ENCODE data around the gene SNX24. TPM values are rescaled to one million over a fixed set of nuclear protein-coding genes. Genes with fewer than 3 reads are reported as not detected.

Gene SNX24
- polyA plus RNA-seq, 4 donors, result 7.7 to 33.7 (median 27.2) TPM

DNA sequence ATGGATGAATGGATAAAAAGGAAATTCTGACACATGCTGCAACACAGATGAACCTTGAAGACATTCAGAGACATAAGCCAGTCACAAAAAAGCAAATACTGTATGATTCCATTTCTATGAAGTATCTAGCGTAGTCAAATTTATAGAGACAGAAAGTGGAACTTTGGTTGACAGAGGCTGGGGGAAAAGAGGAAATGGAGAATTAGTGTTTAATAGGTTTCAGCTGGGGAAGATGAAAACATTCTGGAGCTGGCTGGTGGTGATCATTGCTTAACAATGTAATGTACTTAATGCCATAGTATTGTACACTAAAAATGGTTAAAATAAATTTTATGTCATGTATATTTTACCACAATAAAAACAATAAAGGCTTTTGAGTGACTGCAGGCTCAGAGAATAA lies 166.9 kb downstream of the SNX24 start:
- Histone ChIP-seq H3K9me3 (ENCODE audit: control insufficient read depth in 2 of 2, insufficient read depth in 1 of 2, low read depth in 1 of 2, low read length in 1 of 2) (no peaks in the 10 kb centered on the region), H3K4me1 (ENCODE audit: control insufficient read depth in 3 of 3, insufficient read depth in 2 of 3, low read depth in 1 of 3, low read length in 2 of 3) (no peaks in the 10 kb centered on the region), H3K27me3 (ENCODE audit: control insufficient read depth in 3 of 3, insufficient read depth in 3 of 3, low read length in 3 of 3) (no peaks in the 10 kb centered on the region), H3K4me3 (ENCODE audit: low read depth in 1 of 3, low read length in 3 of 3) (no peak overlapping the region), H3K36me3 (ENCODE audit: control insufficient read depth in 3 of 3, insufficient read depth in 2 of 3, low read depth in 1 of 3, low read length in 3 of 3) (peaks cover 0 to 5% (median 0%) of the 10 kb centered on the region in 3 donors), H3K27ac (ENCODE audit: low read depth in 1 of 3, low read length in 2 of 3) (no peak overlapping the region)
- FAIRE-seq, result no peak
- WGBS, 3 donors, result 70 to 94% (median 94%) methylated on average over 1 of the region's 1 CpG
- DNase-seq, result no peak

DNA sequence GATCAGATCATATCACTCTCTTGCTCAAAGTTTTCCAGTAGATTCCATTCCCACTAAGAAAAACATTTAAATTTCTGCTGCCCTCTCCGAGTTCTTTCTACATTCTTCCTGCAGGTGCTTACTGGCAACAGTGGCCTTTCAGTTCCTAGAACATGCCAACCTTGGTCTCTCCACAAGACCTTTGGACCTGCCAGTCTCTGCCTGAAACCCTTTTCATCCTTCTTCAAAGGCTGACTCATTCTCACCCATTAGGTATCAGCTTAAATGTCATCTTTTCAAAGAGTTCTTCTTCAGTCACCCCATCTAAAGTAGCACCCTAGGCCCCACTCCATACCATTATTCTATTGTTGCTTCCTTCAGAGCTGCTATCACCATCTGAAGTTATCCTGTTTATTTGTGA lies 169.3 kb downstream of the SNX24 start:
- no peak overlapping the region for H3K4me3 ChIP-seq (ENCODE audit: low read depth in 1 of 3, low read length in 3 of 3)
- H3K27me3 ChIP-seq (ENCODE audit: control insufficient read depth in 3 of 3, insufficient read depth in 3 of 3, low read length in 3 of 3), result no peaks in the 10 kb centered on the region
- WGBS, 3 donors, result 5 to 65% (median 25%) methylated on average over 1 of the region's 1 CpG
- no peak overlapping the region for H3K27ac ChIP-seq (ENCODE audit: low read depth in 1 of 3, low read length in 2 of 3)
- no peaks in the 10 kb centered on the region for H3K4me1 ChIP-seq (ENCODE audit: control insufficient read depth in 3 of 3, insufficient read depth in 2 of 3, low read depth in 1 of 3, low read length in 2 of 3)
- H3K9me3 ChIP-seq (ENCODE audit: control insufficient read depth in 2 of 2, insufficient read depth in 1 of 2, low read depth in 1 of 2, low read length in 1 of 2), result no peaks in the 10 kb centered on the region
- DNase-seq, result peak in 1 of 2 donors; percentile 58
- peaks cover 0 to 3% (median 0%) of the 10 kb centered on the region in 3 donors for H3K36me3 ChIP-seq (ENCODE audit: control insufficient read depth in 3 of 3, insufficient read depth in 2 of 3, low read depth in 1 of 3, low read length in 3 of 3)
- no peak for FAIRE-seq

DNA sequence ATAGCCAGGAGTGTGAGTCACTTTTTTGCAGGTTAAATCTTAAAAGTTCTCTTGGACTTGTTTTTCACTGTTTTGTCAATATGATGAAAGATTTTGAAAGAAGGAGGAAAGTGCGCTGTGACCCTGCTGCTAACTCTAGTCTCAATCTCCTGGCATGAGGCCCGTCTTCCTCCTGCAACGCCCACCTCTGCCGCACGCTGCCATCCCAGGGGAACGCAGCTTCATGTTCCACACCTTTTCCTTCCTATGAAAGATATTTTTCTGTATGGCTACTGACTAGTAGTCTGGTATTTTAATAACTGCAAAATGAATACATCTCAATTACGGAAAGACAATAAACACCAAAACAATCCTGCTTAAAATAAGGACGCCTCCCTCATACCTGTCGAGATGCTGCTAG lies 182.8 kb downstream of the SNX24 start:
- H3K4me1 ChIP-seq (ENCODE audit: control insufficient read depth in 3 of 3, insufficient read depth in 2 of 3, low read depth in 1 of 3, low read length in 2 of 3), result no peaks in the 10 kb centered on the region
- H3K27me3 ChIP-seq (ENCODE audit: control insufficient read depth in 3 of 3, insufficient read depth in 3 of 3, low read length in 3 of 3), result no peaks in the 10 kb centered on the region
- FAIRE-seq (no peak), DNase-seq (no peak)
- H3K4me3 ChIP-seq (ENCODE audit: low read depth in 1 of 3, low read length in 3 of 3), result no peak overlapping the region
- 82 to 91% (median 85%) methylated on average over 9 of the region's 9 CpGs for WGBS, 3 donors
- peaks cover 0 to 6% (median 0%) of the 10 kb centered on the region in 3 donors for H3K36me3 ChIP-seq (ENCODE audit: control insufficient read depth in 3 of 3, insufficient read depth in 2 of 3, low read depth in 1 of 3, low read length in 3 of 3)
- H3K9me3 ChIP-seq (ENCODE audit: control insufficient read depth in 2 of 2, insufficient read depth in 1 of 2, low read depth in 1 of 2, low read length in 1 of 2), result no peaks in the 10 kb centered on the region
- H3K27ac ChIP-seq (ENCODE audit: low read depth in 1 of 3, low read length in 2 of 3), result no peak overlapping the region

DNA sequence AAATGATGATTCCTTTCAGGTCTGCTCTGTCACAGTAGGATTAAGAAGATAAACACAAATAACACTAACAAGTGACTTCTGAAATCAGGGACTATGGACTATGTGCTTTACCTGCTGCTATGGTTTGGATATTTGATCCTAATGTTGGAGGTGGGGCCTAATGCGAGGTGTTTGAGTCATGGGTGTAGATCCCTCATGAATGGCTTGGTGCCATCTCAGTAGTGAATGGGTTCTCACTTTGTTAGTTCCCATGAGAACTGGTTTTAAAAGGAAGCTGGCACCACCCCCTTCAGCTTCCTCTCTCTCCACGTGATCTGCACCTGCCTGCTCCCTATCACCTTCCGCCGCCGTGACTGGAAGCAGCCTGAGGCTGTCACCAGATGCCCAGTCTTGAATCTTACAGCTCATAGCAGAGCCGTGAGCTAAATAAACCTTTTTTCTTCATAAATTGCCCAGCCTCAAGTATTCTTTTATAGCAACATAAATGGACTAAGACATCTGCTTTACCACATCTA lies 187.8 kb downstream of the SNX24 start:
- H3K36me3 ChIP-seq (ENCODE audit: control insufficient read depth in 3 of 3, insufficient read depth in 2 of 3, low read depth in 1 of 3, low read length in 3 of 3), result peaks cover 0 to 2% (median 0%) of the 10 kb centered on the region in 3 donors
- H3K4me3 ChIP-seq (ENCODE audit: low read depth in 1 of 3, low read length in 3 of 3), result no peak overlapping the region
- no peak overlapping the region for H3K27ac ChIP-seq (ENCODE audit: low read depth in 1 of 3, low read length in 2 of 3)
- DNase-seq (peak in 1 of 2 donors; percentile 28), FAIRE-seq (no peak)
- 64 to 86% (median 80%) methylated on average over 6 of the region's 6 CpGs for WGBS, 3 donors
- H3K4me1 ChIP-seq (ENCODE audit: control insufficient read depth in 3 of 3, insufficient read depth in 2 of 3, low read depth in 1 of 3, low read length in 2 of 3), result peaks cover 0 to 6% (median 0%) of the 10 kb centered on the region in 3 donors
- peaks cover 0 to 35% (median 0%) of the 10 kb centered on the region in 3 donors for H3K27me3 ChIP-seq (ENCODE audit: control insufficient read depth in 3 of 3, insufficient read depth in 3 of 3, low read length in 3 of 3)
- H3K9me3 ChIP-seq (ENCODE audit: control insufficient read depth in 2 of 2, insufficient read depth in 1 of 2, low read depth in 1 of 2, low read length in 1 of 2), result no peaks in the 10 kb centered on the region

DNA sequence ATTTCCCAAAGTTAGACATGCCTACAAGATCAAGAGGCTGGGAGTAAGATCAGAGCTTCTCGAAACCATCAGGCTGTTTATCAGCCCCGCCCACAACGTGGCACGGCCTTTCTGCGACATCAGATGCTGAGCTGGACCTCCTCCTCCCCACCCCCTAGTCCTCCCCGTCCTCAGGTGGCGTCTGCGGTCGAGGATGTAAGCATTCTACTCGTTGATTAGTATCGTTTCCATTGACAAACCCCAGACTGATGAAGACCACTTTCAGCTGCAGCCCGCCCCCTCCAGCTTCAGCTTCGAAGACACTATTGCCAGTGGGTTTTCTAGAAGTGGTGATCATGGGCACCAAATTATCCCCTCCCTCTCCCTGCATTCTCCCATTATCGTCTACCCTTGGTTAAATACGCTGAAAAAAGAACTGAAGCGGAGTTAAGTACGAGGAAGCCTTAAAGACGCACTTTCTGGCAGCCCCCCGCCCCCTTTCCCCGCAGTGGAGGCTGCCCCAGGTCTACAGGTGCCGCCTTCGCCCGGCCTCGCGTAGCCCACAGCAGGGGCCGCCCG lies 190.0 kb downstream of the SNX24 start:
- no peaks in the 10 kb centered on the region for H3K9me3 ChIP-seq (ENCODE audit: control insufficient read depth in 2 of 2, insufficient read depth in 1 of 2, low read depth in 1 of 2, low read length in 1 of 2)
- peak overlapping the region in 2 of 3 donors; percentile 40 to 95 for H3K27ac ChIP-seq (ENCODE audit: low read depth in 1 of 3, low read length in 2 of 3)
- no peaks in the 10 kb centered on the region for H3K36me3 ChIP-seq (ENCODE audit: control insufficient read depth in 3 of 3, insufficient read depth in 2 of 3, low read depth in 1 of 3, low read length in 3 of 3)
- no peak for FAIRE-seq
- H3K4me1 ChIP-seq (ENCODE audit: control insufficient read depth in 3 of 3, insufficient read depth in 2 of 3, low read depth in 1 of 3, low read length in 2 of 3), result peaks cover 0 to 6% (median 0%) of the 10 kb centered on the region in 3 donors
- peak; percentile 46 to 80 for DNase-seq
- 0 to 2% (median 2%) methylated on average over 27 of the region's 27 CpGs for WGBS, 3 donors
- peak overlapping the region; percentile 76 to 91 (median 79) for H3K4me3 ChIP-seq (ENCODE audit: low read depth in 1 of 3, low read length in 3 of 3)
- peaks cover 0 to 40% (median 0%) of the 10 kb centered on the region in 3 donors for H3K27me3 ChIP-seq (ENCODE audit: control insufficient read depth in 3 of 3, insufficient read depth in 3 of 3, low read length in 3 of 3)

DNA sequence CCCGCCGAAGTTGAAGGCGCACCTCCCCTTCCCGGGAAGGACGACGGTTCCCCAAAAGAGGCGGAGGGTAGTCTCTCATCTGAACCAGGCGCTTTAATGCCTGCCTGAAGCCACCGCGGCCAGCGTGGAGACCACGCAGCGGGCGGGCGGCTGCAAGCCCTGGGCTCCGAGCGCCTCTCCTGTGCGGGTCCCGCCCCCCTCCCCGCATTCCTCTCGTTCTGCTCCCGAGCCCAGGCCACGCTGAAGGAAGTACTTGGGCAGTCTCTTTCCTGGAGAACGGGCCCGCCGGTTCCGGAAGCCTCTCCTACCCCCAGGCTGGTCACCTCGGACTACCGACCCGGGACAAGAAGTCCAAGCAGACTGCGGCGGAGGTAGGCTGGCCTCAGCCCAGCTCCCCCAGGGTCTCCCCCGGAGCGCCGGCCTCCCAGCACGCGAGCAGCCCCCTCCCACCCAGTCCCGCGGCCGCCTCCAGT lies 190.5 kb downstream of the SNX24 start:
- Histone ChIP-seq H3K4me1 (ENCODE audit: control insufficient read depth in 3 of 3, insufficient read depth in 2 of 3, low read depth in 1 of 3, low read length in 2 of 3) (peaks cover 0 to 6% (median 0%) of the 10 kb centered on the region in 3 donors), H3K36me3 (ENCODE audit: control insufficient read depth in 3 of 3, insufficient read depth in 2 of 3, low read depth in 1 of 3, low read length in 3 of 3) (no peaks in the 10 kb centered on the region), H3K27me3 (ENCODE audit: control insufficient read depth in 3 of 3, insufficient read depth in 3 of 3, low read length in 3 of 3) (peaks cover 0 to 40% (median 0%) of the 10 kb centered on the region in 3 donors), H3K4me3 (ENCODE audit: low read depth in 1 of 3, low read length in 3 of 3) (peak overlapping the region; percentile 76 to 91 (median 79)), H3K27ac (ENCODE audit: low read depth in 1 of 3, low read length in 2 of 3) (peak overlapping the region; percentile 40 to 96 (median 95)), H3K9me3 (ENCODE audit: control insufficient read depth in 2 of 2, insufficient read depth in 1 of 2, low read depth in 1 of 2, low read length in 1 of 2) (no peaks in the 10 kb centered on the region)
- FAIRE-seq (no peak), DNase-seq (peak; percentile 66 to 69)
- 0 to 1% (median 0%) methylated on average over 38 to 40 of the region's 40 CpGs for WGBS, 3 donors

DNA sequence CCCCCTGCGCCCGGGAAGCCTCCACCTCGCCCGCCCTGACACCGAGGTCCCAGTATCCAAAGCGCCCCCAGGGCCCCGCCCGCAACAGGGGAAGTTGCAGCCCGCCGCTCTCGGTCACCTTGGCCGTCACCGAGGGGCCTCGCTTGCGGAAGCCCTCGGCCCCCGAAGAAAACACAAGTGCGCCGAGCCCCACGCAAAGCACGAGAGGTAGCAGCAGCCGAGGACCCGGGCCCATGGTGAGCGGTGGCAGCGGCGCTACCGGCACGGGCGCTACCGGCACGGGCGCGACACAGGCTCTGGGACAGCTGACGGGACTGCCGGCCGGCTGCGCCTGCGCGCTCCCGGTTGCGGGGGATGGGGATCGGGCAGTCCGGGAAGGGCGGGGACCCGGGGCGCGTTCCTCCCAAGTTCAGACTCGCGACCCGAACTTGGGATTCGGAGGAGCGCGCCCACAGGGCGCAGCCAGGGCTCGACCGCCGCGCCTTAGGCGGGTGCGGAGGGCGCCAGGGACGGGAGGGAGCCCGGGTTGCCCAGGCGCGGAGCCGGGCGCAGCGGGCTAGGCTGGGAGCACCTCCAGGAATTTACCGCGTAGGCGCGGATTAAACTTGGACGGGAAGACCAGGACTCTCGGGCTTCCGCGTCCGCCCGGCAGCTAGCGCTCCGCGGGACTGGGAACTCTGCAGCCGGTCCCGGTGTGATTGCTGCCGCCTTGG lies 191.1 kb downstream of the SNX24 start, which contains the start of gene PPIC:
Gene PPIC (minus strand): TSS at position 335 of the 713 bp plus-strand sequence. CDS start 100 bp downstream, at position 235.
- H3K27ac ChIP-seq (ENCODE audit: low read depth in 1 of 3, low read length in 2 of 3), result peak within 1 kb of the TSS; percentile 50 to 96 (median 95)
- peaks cover 0 to 40% (median 0%) of the 10 kb centered on the region in 3 donors for H3K27me3 ChIP-seq (ENCODE audit: control insufficient read depth in 3 of 3, insufficient read depth in 3 of 3, low read length in 3 of 3)
- H3K36me3 ChIP-seq (ENCODE audit: control insufficient read depth in 3 of 3, insufficient read depth in 2 of 3, low read depth in 1 of 3, low read length in 3 of 3), result no peaks in the 10 kb centered on the region
- peak; percentile 90 to 93 for DNase-seq
- H3K4me3 ChIP-seq (ENCODE audit: low read depth in 1 of 3, low read length in 3 of 3), result peak within 1 kb of the TSS; percentile 76 to 91 (median 79)
- H3K4me1 ChIP-seq (ENCODE audit: control insufficient read depth in 3 of 3, insufficient read depth in 2 of 3, low read depth in 1 of 3, low read length in 2 of 3), result peaks cover 0 to 6% (median 0%) of the 10 kb centered on the region in 3 donors
- FAIRE-seq, result no peak
- no peaks in the 10 kb centered on the region for H3K9me3 ChIP-seq (ENCODE audit: control insufficient read depth in 2 of 2, insufficient read depth in 1 of 2, low read depth in 1 of 2, low read length in 1 of 2)
- 1% methylated on average over 78 to 84 of the region's 84 CpGs for WGBS, 3 donors

DNA sequence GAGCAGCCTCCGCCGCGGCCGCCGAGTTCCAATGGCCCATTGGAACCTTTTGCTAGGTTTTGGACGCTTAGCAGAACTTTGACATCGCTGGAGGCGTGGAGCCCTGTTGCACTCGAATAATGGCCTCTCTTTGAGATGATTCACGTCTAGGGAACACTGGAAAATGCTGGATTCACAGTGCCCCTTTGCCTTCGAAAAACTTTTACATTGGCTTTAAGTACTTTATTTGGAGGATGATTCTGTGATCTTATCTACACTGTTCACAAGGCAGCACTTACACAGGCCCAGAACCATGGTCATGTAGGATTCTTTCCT lies 191.6 kb downstream of the SNX24 start:
- Histone ChIP-seq H3K9me3 (ENCODE audit: control insufficient read depth in 2 of 2, insufficient read depth in 1 of 2, low read depth in 1 of 2, low read length in 1 of 2) (no peaks in the 10 kb centered on the region), H3K36me3 (ENCODE audit: control insufficient read depth in 3 of 3, insufficient read depth in 2 of 3, low read depth in 1 of 3, low read length in 3 of 3) (no peaks in the 10 kb centered on the region), H3K27me3 (ENCODE audit: control insufficient read depth in 3 of 3, insufficient read depth in 3 of 3, low read length in 3 of 3) (peaks cover 0 to 40% (median 0%) of the 10 kb centered on the region in 3 donors), H3K4me3 (ENCODE audit: low read depth in 1 of 3, low read length in 3 of 3) (peak overlapping the region; percentile 48 to 91 (median 79)), H3K27ac (ENCODE audit: low read depth in 1 of 3, low read length in 2 of 3) (peak overlapping the region; percentile 50 to 96 (median 95)), H3K4me1 (ENCODE audit: control insufficient read depth in 3 of 3, insufficient read depth in 2 of 3, low read depth in 1 of 3, low read length in 2 of 3) (peaks cover 0 to 6% (median 0%) of the 10 kb centered on the region in 3 donors)
- FAIRE-seq, result no peak
- no peak for DNase-seq
- WGBS, 3 donors, result 0 to 5% (median 3%) methylated on average over 11 of the region's 11 CpGs

All from small intestine (tissue), 7 donors.